IPS-18a (cell line): ENCODE results near the gene TNNI3K.

Experiments
- H3K27ac ChIP-seq: one replicate; pipeline ENCODE4 v1.5.1; 2013; ENCODE audit warnings: low read length
- H3K27me3 ChIP-seq: one replicate; pipeline ENCODE4 v1.6.1; 2013; ENCODE audit warnings: mild to moderate bottlenecking, low read length; ENCODE audit not compliant: control insufficient read depth, insufficient read depth
- H3K36me3 ChIP-seq: one replicate; pipeline ENCODE4 v1.6.1; 2013; ENCODE audit warnings: low read depth, low read length; ENCODE audit not compliant: control insufficient read depth
- H3K4me1 ChIP-seq: one replicate; pipeline ENCODE4 v1.6.1; 2013; ENCODE audit warnings: low read depth, low read length; ENCODE audit not compliant: control insufficient read depth
- H3K4me3 ChIP-seq: one replicate; pipeline ENCODE4 v1.5.1; 2013; ENCODE audit warnings: low read length
- H3K9ac ChIP-seq: one replicate; pipeline ENCODE4 v1.6.1; 2013; ENCODE audit warnings: mild to moderate bottlenecking, low read length, moderate library complexity
- H3K9me3 ChIP-seq: one replicate; pipeline ENCODE4 v1.6.1; 2013; ENCODE audit warnings: low read depth, low read length; ENCODE audit not compliant: control insufficient read depth

Gene TNNI3K

DNA sequence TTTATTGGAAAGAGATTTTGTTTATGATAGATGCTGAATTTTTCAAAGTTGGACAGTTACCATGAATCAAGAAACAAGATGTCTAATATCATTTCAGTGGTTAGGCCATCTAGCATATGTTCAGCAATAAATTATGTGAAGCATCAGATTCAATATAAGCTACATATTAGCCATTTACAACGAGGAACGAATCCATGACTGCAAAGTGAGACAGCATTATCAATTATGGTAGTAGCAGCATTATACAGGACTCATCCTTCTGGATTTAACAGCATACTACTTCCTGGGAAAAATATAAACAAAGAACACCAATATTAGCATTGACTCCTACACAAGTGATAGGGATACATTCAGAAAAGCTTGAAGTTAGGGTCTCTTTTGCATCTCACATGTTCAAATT, 218.1 kb downstream of the TNNI3K start:
- no peak overlapping the region for H3K4me3 ChIP-seq
- no peaks in the 10 kb centered on the region for H3K4me1 ChIP-seq
- H3K27ac ChIP-seq = no peak overlapping the region
- no peaks in the 10 kb centered on the region for H3K36me3 ChIP-seq
- no peaks in the 10 kb centered on the region for H3K9me3 ChIP-seq
- H3K9ac ChIP-seq = no peak overlapping the region
- H3K27me3 ChIP-seq = no peaks in the 10 kb centered on the region

DNA sequence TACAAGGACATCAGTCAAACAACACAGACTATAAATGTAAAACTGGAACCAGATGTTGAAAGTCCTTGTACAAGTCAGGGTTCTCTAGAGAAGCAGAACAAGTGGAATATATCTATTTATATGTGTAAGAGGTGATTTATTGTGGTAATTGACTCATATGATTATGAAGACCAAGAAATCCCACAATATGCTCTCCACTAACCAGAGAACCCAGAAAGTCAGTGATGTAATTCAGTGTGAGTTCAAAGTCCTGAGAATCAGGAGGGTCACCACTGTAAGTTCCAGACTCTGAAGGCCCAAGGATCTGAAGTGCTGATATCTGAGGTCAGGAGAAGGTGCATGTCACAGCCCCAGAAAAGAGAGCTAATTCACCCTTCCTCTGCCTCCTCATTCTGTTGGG, 220.2 kb downstream of the TNNI3K start:
- no peak overlapping the region for H3K27ac ChIP-seq

DNA sequence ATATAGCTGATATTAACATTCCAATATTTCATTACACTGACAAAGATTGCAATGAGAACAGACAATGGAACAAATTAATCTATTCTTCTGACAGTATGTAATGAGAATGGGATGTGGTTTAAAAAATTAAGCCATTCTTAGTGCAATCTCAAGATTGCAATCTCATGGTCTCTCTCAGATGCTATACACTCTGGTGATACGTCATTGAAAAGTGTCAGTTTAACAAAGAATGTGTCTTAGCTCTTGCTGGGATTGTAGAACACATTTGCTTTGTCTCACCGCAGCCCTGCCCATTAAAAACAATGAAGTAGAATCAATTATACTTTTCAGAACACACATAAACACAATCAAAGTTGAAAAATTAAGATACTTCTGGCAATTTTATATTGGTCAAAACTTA, 222.1 kb downstream of the TNNI3K start:
- Histone ChIP-seq H3K27me3 (no peaks in the 10 kb centered on the region), H3K36me3 (no peaks in the 10 kb centered on the region)

More for the DNA sequence above, 220.2 kb downstream of the TNNI3K start:
- Histone ChIP-seq H3K36me3 (no peaks in the 10 kb centered on the region), H3K27me3 (no peaks in the 10 kb centered on the region), H3K4me1 (no peaks in the 10 kb centered on the region), H3K4me3 (no peak overlapping the region), H3K9ac (no peak overlapping the region), H3K9me3 (no peaks in the 10 kb centered on the region)

DNA sequence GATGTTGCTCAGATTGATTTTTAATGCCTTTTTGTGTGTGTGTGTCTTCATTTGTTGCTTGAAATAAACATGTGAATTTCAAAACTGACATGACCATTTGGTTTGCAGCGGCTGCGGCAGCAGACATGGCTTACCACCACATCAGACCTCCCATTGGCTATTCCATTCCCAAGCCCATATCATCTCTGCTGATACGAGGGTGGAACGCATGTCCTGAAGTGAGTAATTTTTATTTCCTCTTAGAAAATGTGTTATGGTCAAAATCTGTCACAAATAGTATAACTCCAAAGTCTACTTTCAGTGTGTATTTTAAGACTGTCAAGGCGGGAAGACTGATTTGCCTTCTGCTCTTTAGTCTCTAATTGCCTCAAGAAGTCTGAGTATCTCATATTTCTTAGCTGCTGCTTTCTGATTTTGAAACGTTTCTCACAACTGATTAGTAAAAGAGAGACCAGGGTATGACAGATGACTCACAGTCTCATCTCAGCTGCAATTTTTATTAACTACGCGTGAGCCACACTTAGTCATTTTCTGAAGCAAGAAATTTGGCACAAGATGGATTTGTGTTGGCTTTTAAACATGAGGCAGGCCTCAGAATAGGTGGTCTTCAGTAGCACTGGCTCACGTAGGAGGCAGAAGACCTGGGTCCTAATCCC, 228.3 kb downstream of the TNNI3K start:
- Histone ChIP-seq H3K36me3 (no peaks in the 10 kb centered on the region), H3K27ac (no peak overlapping the region), H3K9me3 (no peaks in the 10 kb centered on the region), H3K27me3 (no peaks in the 10 kb centered on the region), H3K4me1 (peaks cover 5% of the 10 kb centered on the region), H3K9ac (no peak overlapping the region), H3K4me3 (no peak overlapping the region)

More for the DNA sequence above, 222.1 kb downstream of the TNNI3K start:
- Histone ChIP-seq H3K4me3 (no peak overlapping the region), H3K4me1 (no peaks in the 10 kb centered on the region), H3K9me3 (no peaks in the 10 kb centered on the region), H3K9ac (no peak overlapping the region), H3K27ac (no peak overlapping the region)

DNA sequence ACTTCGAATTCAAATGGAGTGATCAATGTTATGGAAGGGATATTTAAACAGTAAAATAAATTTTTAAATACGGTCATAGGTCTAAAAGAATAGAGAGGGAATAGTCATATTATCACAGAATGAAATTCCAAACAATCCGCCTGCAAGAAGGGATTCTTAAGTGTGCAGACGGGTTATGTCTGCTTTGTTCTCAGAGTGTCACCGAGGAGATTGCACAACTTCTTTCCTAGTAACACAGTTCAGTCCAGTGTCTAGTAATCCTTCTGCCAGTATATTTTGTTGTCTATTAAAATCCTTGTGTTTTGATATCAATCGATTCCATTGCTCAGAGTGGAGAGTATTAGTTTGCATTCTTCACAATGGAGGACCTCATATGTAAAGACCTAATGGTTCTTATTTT, 228.8 kb downstream of the TNNI3K start:
- Histone ChIP-seq H3K27ac (no peak overlapping the region), H3K27me3 (no peaks in the 10 kb centered on the region), H3K4me1 (peaks cover 5% of the 10 kb centered on the region), H3K9me3 (no peaks in the 10 kb centered on the region), H3K36me3 (no peaks in the 10 kb centered on the region), H3K9ac (no peak overlapping the region), H3K4me3 (no peak overlapping the region)

DNA sequence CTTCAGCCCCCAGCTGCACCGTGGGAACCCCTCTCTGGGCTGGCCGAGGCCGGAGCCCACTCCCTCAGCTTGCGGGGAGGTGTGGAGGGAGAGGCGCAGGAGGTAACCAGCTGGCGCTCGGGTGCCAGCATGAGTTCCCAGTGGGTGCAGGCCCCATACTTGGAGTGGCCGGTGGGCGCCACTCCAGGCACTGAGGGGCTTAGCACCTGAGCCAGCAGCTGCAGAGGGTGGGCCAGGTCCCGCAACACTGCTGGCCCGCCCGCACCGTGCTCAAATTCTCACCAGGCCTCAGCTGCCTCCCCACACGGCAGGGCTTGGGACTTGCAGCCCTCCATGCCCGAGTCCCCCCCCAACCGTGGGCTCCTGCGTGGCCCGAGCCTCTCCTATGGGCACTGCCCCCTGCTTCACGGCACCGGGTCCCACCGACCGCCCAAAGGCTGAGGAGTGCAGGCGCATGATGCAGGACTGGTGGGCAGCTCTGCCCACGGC, 230.1 kb downstream of the TNNI3K start:
- H3K36me3 ChIP-seq = no peaks in the 10 kb centered on the region
- H3K4me1 ChIP-seq = peaks cover 5% of the 10 kb centered on the region
- no peak overlapping the region for H3K4me3 ChIP-seq
- no peaks in the 10 kb centered on the region for H3K9me3 ChIP-seq
- no peak overlapping the region for H3K27ac ChIP-seq
- no peak overlapping the region for H3K9ac ChIP-seq
- no peaks in the 10 kb centered on the region for H3K27me3 ChIP-seq

DNA sequence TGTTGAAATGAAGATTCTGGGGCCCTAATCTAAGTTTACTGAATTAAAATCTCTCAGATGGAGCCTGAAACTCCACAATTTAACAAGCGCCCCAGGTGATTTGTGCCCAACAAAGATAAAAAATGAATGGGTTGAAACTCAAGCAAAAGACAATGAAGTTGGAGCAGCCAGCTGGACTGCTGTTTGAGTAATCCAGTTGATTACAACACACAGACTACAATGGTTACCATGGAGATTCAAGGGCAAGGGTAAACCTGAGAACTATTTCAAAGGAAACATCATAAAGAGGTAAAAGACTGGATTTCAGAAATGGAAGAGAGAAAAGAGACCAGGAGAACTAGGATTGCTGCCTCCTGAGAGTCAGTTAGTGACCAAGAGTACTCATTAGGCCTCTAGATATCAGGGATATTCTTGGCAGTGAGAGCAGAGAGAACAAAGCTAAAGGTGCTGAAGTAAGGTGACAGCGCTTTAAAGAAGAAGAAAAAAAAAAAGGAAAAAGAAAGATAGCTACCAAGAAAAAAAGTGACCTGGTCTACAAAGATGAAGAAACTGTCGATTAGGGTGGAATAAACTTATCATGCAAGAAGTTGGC, 232.7 kb downstream of the TNNI3K start:
- Histone ChIP-seq H3K27ac (no peak overlapping the region), H3K27me3 (no peaks in the 10 kb centered on the region), H3K36me3 (no peaks in the 10 kb centered on the region), H3K9me3 (no peaks in the 10 kb centered on the region), H3K4me1 (peaks cover 5% of the 10 kb centered on the region), H3K9ac (no peak overlapping the region), H3K4me3 (no peak overlapping the region)

DNA sequence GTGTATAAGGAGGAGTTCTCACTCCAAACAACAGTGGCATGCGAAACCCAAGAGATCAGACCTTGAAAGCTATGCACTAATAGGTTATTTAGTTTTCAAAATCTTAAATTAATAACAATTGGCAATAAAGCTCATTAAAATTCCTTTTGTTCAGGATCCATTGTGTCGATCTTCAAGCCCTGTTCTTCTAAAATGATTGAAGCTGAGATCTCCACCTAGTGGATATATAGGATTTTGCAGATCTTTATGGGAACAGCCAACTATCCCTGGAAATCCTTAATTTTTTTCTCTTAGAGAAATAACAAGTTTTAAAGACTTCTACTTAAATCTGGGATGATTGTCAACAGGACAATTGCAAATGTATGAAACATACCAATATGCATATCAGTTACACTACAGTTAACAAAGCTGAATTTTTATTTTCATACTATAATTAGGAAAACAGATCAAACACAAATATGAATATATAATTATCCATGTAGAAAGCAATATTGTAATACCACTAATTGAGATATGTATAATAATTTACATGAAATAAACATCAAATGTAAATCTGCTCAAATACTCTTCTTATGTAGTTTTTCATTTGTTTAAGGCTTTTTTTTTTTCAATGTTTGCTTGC, 233.9 kb downstream of the TNNI3K start:
- H3K27me3 ChIP-seq = no peaks in the 10 kb centered on the region
- H3K36me3 ChIP-seq = no peaks in the 10 kb centered on the region
- peaks cover 5% of the 10 kb centered on the region for H3K4me1 ChIP-seq
- H3K9ac ChIP-seq = no peak overlapping the region
- H3K27ac ChIP-seq = no peak overlapping the region
- no peaks in the 10 kb centered on the region for H3K9me3 ChIP-seq
- no peak overlapping the region for H3K4me3 ChIP-seq

DNA sequence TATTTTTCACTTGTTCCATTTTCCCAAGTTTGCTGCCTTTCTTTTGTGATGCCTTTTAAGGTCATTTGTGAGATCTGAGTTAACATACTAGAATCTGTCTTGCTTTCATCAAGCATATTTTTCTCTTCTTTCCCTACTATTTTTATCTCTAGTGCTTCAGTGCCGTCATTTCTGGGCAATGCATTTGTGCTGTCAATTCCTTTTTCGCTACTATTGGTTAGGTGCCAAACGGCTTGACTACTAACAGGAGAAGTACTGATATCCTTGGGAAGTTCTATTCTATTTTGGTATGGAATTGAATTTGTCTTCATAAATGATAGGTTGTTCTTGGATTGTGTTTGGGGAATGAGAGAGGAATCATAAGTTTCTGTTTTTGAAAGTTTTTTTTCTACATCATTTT, 235.1 kb downstream of the TNNI3K start:
- Histone ChIP-seq H3K27me3 (no peaks in the 10 kb centered on the region), H3K4me3 (no peak overlapping the region), H3K9me3 (no peaks in the 10 kb centered on the region), H3K9ac (no peak overlapping the region), H3K4me1 (peaks cover 5% of the 10 kb centered on the region), H3K27ac (no peak overlapping the region), H3K36me3 (no peaks in the 10 kb centered on the region)

DNA sequence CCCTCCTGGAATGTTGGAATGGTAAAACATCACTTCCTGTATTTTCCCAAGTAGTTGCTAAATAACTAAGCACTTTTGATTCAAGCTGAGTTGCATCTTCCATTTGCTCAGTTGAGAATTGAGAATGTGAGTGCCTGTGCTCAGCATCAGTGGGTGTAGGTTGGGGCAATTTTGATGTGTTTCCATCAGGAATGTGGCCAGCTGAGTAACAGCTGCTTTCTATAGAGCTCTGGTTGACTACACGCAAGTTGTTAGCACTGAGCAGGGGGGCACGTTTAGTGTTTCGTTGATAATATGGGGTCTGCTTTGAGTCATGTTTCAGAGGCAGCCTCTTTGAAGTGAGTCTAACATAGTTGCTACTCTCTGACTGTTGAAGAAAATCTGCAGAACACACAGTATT, 235.7 kb downstream of the TNNI3K start:
- no peak overlapping the region for H3K4me3 ChIP-seq
- no peaks in the 10 kb centered on the region for H3K9me3 ChIP-seq
- peaks cover 5% of the 10 kb centered on the region for H3K4me1 ChIP-seq
- H3K9ac ChIP-seq = no peak overlapping the region
- no peaks in the 10 kb centered on the region for H3K27me3 ChIP-seq
- no peaks in the 10 kb centered on the region for H3K36me3 ChIP-seq
- no peak overlapping the region for H3K27ac ChIP-seq

DNA sequence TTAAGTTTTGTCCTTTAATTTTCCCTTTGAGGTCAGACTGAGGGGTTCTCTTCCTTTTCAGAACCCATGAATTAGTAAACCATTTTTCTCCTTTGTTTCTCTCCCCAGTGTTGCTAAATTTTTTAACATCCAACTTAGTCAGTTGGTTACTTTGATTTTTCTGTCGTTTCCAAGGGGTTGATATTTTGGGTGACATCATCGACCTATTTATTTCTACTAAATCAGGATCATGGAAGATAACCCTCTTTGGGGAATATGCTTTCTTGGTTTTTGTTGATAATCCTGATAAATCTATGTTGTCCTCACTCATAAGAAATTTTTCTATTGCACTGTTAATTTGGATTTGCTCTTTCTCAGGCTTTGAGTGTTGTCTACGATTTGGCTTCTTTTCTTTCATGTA, 236.3 kb downstream of the TNNI3K start:
- no peaks in the 10 kb centered on the region for H3K27me3 ChIP-seq
- H3K9me3 ChIP-seq = no peaks in the 10 kb centered on the region
- no peak overlapping the region for H3K4me3 ChIP-seq
- H3K36me3 ChIP-seq = no peaks in the 10 kb centered on the region
- no peak overlapping the region for H3K9ac ChIP-seq
- no peak overlapping the region for H3K27ac ChIP-seq
- peaks cover 5% of the 10 kb centered on the region for H3K4me1 ChIP-seq

DNA sequence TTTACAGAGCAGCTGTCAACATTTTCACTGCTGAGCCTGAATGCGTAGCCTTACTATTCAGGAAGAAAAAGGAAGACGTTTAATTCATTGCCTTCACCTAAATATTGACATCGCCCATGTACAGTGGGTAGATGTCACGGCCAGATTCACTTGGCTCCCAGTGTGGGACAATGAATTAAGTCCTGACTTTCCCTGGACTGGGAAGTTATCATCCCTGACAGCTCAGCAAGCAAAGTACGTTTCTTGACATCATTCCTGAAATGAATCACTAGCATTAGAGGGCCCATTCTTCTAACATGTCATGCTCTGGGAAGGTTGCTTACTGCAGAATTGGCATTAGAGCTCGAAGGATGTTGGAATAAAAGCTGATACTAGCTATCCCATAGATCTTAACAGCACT, 239.4 kb downstream of the TNNI3K start:
- no peaks in the 10 kb centered on the region for H3K27me3 ChIP-seq
- H3K36me3 ChIP-seq = no peaks in the 10 kb centered on the region
- H3K9me3 ChIP-seq = no peaks in the 10 kb centered on the region
- no peak overlapping the region for H3K27ac ChIP-seq
- no peak overlapping the region for H3K4me3 ChIP-seq
- H3K9ac ChIP-seq = no peak overlapping the region
- no peaks in the 10 kb centered on the region for H3K4me1 ChIP-seq
